Right lobe of liver (tissue), 4 donors: Measurements from ENCODE around the gene TMEM11.

Experiments
- POLR2A ChIP-seq: fragments of 450-650 bp; IDR thresholded peaks from one replicate; pipeline ENCODE4 v1.6.1; 2017; ENCODE audit warnings: antibody characterized with exemption, mild to moderate bottlenecking
- TF ChIP-seq, protein P1 (sequence below), 4 donors: fragments of 200-600 bp in 3 of 4; fragments of 450-650 bp in 1 of 4; IDR thresholded peaks; one replicate each; pipeline versions ENCODE4 v1.5.1 to v1.8.0; 2016 to 2022; ENCODE audit warnings: antibody characterized with exemption in 4 of 4, mild to moderate bottlenecking in 2 of 4
- donor health status: DM: no; HTN: no; CAD: no.
- donor health status: DM: no; HTN: no; CAD: no.
- donor health status: DM: no; HTN: yes; CAD: no.

DNA sequence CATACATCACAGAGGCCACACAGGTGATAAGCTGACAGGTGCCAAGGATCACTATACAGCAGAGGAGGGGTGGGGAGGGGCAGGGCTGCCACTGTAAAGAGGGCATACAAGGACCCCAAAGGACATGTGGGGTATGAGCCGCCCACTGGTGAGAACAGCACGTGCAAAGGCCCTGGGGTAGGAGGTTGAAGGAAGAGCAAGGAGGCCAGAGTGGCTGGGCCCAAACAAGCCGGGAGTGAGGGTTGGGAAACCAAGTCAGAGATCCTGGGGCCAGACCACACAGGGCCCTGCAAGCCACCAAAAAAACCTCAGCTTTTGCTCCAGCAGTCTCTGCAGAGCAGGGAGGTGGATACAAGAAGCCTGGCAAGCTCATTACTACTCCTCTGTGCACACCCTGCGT lies 32.7 kb upstream of the TMEM11 start:
- TF ChIP-seq, protein P1, sequence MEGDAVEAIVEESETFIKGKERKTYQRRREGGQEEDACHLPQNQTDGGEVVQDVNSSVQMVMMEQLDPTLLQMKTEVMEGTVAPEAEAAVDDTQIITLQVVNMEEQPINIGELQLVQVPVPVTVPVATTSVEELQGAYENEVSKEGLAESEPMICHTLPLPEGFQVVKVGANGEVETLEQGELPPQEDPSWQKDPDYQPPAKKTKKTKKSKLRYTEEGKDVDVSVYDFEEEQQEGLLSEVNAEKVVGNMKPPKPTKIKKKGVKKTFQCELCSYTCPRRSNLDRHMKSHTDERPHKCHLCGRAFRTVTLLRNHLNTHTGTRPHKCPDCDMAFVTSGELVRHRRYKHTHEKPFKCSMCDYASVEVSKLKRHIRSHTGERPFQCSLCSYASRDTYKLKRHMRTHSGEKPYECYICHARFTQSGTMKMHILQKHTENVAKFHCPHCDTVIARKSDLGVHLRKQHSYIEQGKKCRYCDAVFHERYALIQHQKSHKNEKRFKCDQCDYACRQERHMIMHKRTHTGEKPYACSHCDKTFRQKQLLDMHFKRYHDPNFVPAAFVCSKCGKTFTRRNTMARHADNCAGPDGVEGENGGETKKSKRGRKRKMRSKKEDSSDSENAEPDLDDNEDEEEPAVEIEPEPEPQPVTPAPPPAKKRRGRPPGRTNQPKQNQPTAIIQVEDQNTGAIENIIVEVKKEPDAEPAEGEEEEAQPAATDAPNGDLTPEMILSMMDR (IDR thresholded peaks at IDR 0.05), result no peak
- TF ChIP-seq POLR2A, result no peak
